ENCODE data around the gene TMEM108.

Gene TMEM108

GRCh38 chr3:133083395-133083794, 45.2 kb downstream of the TMEM108 start:
- Histone ChIP-seq H3K9ac (ENCODE audit: low read depth, low read length) (no peak overlapping the region), H3K27me3 (ENCODE audit: control insufficient read depth, insufficient read depth, low read length) (no peaks in the 10 kb centered on the region), H3K4me3 (ENCODE audit: low read depth, low read length) (no peak overlapping the region), H3K4me1 (ENCODE audit: control insufficient read depth, insufficient read depth, low read length) (no peaks in the 10 kb centered on the region), H3K27ac (ENCODE audit: low read depth, low read length) (no peak overlapping the region), H3K9me3 (ENCODE audit: control insufficient read depth, insufficient read depth, low read length) (no peaks in the 10 kb centered on the region), H3K36me3 (ENCODE audit: control insufficient read depth, insufficient read depth, low read length) (no peaks in the 10 kb centered on the region)

GRCh38 chr3:133089906-133090485, 51.8 kb downstream of the TMEM108 start:
- Histone ChIP-seq H3K9me3 (ENCODE audit: control insufficient read depth, insufficient read depth, low read length) (no peaks in the 10 kb centered on the region), H3K4me1 (ENCODE audit: control insufficient read depth, insufficient read depth, low read length) (peaks cover 13% of the 10 kb centered on the region), H3K27ac (ENCODE audit: low read depth, low read length) (peak overlapping the region; percentile 63), H3K36me3 (ENCODE audit: control insufficient read depth, insufficient read depth, low read length) (no peaks in the 10 kb centered on the region), H3K27me3 (ENCODE audit: control insufficient read depth, insufficient read depth, low read length) (no peaks in the 10 kb centered on the region), H3K4me3 (ENCODE audit: low read depth, low read length) (no peak overlapping the region), H3K9ac (ENCODE audit: low read depth, low read length) (no peak overlapping the region; the same call in 1 of the 2 replicates)

- Histone ChIP-seq H3K4me3 (ENCODE audit: low read depth, low read length) (no peak overlapping the region), H3K4me1 (ENCODE audit: control insufficient read depth, insufficient read depth, low read length) (peaks cover 13% of the 10 kb centered on the region), H3K9me3 (ENCODE audit: control insufficient read depth, insufficient read depth, low read length) (no peaks in the 10 kb centered on the region), H3K27ac (ENCODE audit: low read depth, low read length) (no peak overlapping the region), H3K27me3 (ENCODE audit: control insufficient read depth, insufficient read depth, low read length) (no peaks in the 10 kb centered on the region), H3K36me3 (ENCODE audit: control insufficient read depth, insufficient read depth, low read length) (no peaks in the 10 kb centered on the region), H3K9ac (ENCODE audit: low read depth, low read length) (no peak overlapping the region)
These were observed 54.5 kb downstream of the TMEM108 start for GRCh38 chr3:133092681-133093080.

GRCh38 chr3:133093366-133093765, 55.2 kb downstream of the TMEM108 start:
- Histone ChIP-seq H3K27ac (ENCODE audit: low read depth, low read length) (no peak overlapping the region), H3K27me3 (ENCODE audit: control insufficient read depth, insufficient read depth, low read length) (no peaks in the 10 kb centered on the region), H3K9me3 (ENCODE audit: control insufficient read depth, insufficient read depth, low read length) (no peaks in the 10 kb centered on the region), H3K4me3 (ENCODE audit: low read depth, low read length) (no peak overlapping the region), H3K9ac (ENCODE audit: low read depth, low read length) (no peak overlapping the region), H3K36me3 (ENCODE audit: control insufficient read depth, insufficient read depth, low read length) (no peaks in the 10 kb centered on the region), H3K4me1 (ENCODE audit: control insufficient read depth, insufficient read depth, low read length) (peaks cover 13% of the 10 kb centered on the region)

- no peak overlapping the region for H3K27ac ChIP-seq (ENCODE audit: low read depth, low read length)
- H3K9ac ChIP-seq (ENCODE audit: low read depth, low read length): no peak overlapping the region
- H3K27me3 ChIP-seq (ENCODE audit: control insufficient read depth, insufficient read depth, low read length): no peaks in the 10 kb centered on the region
- H3K9me3 ChIP-seq (ENCODE audit: control insufficient read depth, insufficient read depth, low read length): no peaks in the 10 kb centered on the region
- no peaks in the 10 kb centered on the region for H3K4me1 ChIP-seq (ENCODE audit: control insufficient read depth, insufficient read depth, low read length)
- H3K4me3 ChIP-seq (ENCODE audit: low read depth, low read length): no peak overlapping the region
- H3K36me3 ChIP-seq (ENCODE audit: control insufficient read depth, insufficient read depth, low read length): no peaks in the 10 kb centered on the region
These were observed 58.9 kb downstream of the TMEM108 start for GRCh38 chr3:133096900-133097613.

- no peak overlapping the region for H3K9ac ChIP-seq (ENCODE audit: low read depth, low read length)
- no peaks in the 10 kb centered on the region for H3K27me3 ChIP-seq (ENCODE audit: control insufficient read depth, insufficient read depth, low read length)
- 0 out of 2 replicates have a peak, but pooled peaks cover 3% of the 10 kb centered on the region for H3K4me1 ChIP-seq (ENCODE audit: control insufficient read depth, insufficient read depth, low read length)
- no peak overlapping the region for H3K4me3 ChIP-seq (ENCODE audit: low read depth, low read length)
- no peaks in the 10 kb centered on the region for H3K9me3 ChIP-seq (ENCODE audit: control insufficient read depth, insufficient read depth, low read length)
- H3K36me3 ChIP-seq (ENCODE audit: control insufficient read depth, insufficient read depth, low read length): no peaks in the 10 kb centered on the region
- no peak overlapping the region for H3K27ac ChIP-seq (ENCODE audit: low read depth, low read length)
These were observed 65.5 kb downstream of the TMEM108 start for GRCh38 chr3:133103706-133104105.

GRCh38 chr3:133106169-133106568, 68.0 kb downstream of the TMEM108 start:
- no peak overlapping the region for H3K9ac ChIP-seq (ENCODE audit: low read depth, low read length)
- no peak overlapping the region for H3K4me3 ChIP-seq (ENCODE audit: low read depth, low read length)
- H3K4me1 ChIP-seq (ENCODE audit: control insufficient read depth, insufficient read depth, low read length): peaks cover 9% of the 10 kb centered on the region; the same call in 1 of the 2 replicates
- H3K9me3 ChIP-seq (ENCODE audit: control insufficient read depth, insufficient read depth, low read length): no peaks in the 10 kb centered on the region
- H3K36me3 ChIP-seq (ENCODE audit: control insufficient read depth, insufficient read depth, low read length): no peaks in the 10 kb centered on the region
- no peak overlapping the region for H3K27ac ChIP-seq (ENCODE audit: low read depth, low read length)
- no peaks in the 10 kb centered on the region for H3K27me3 ChIP-seq (ENCODE audit: control insufficient read depth, insufficient read depth, low read length)

GRCh38 chr3:133112666-133113065, 74.5 kb downstream of the TMEM108 start:
- Histone ChIP-seq H3K4me1 (ENCODE audit: control insufficient read depth, insufficient read depth, low read length) (peaks cover 6% of the 10 kb centered on the region; the same call in 1 of the 2 replicates), H3K27me3 (ENCODE audit: control insufficient read depth, insufficient read depth, low read length) (no peaks in the 10 kb centered on the region), H3K36me3 (ENCODE audit: control insufficient read depth, insufficient read depth, low read length) (no peaks in the 10 kb centered on the region), H3K9ac (ENCODE audit: low read depth, low read length) (no peak overlapping the region), H3K9me3 (ENCODE audit: control insufficient read depth, insufficient read depth, low read length) (no peaks in the 10 kb centered on the region), H3K4me3 (ENCODE audit: low read depth, low read length) (no peak overlapping the region), H3K27ac (ENCODE audit: low read depth, low read length) (no peak overlapping the region)

GRCh38 chr3:133113526-133113925, 75.3 kb downstream of the TMEM108 start:
- no peak overlapping the region for H3K27ac ChIP-seq (ENCODE audit: low read depth, low read length)
- no peaks in the 10 kb centered on the region for H3K9me3 ChIP-seq (ENCODE audit: control insufficient read depth, insufficient read depth, low read length)

GRCh38 chr3:133113927-133114597, 75.9 kb downstream of the TMEM108 start:
- Histone ChIP-seq H3K4me3 (ENCODE audit: low read depth, low read length) (no peak overlapping the region), H3K36me3 (ENCODE audit: control insufficient read depth, insufficient read depth, low read length) (no peaks in the 10 kb centered on the region), H3K9me3 (ENCODE audit: control insufficient read depth, insufficient read depth, low read length) (no peaks in the 10 kb centered on the region), H3K27me3 (ENCODE audit: control insufficient read depth, insufficient read depth, low read length) (no peaks in the 10 kb centered on the region), H3K27ac (ENCODE audit: low read depth, low read length) (no peak overlapping the region), H3K4me1 (ENCODE audit: control insufficient read depth, insufficient read depth, low read length) (peaks cover 6% of the 10 kb centered on the region; the same call in 1 of the 2 replicates), H3K9ac (ENCODE audit: low read depth, low read length) (no peak overlapping the region)

More at GRCh38 chr3:133113526-133113925, 75.3 kb downstream of the TMEM108 start:
- peaks cover 6% of the 10 kb centered on the region; the same call in 1 of the 2 replicates for H3K4me1 ChIP-seq (ENCODE audit: control insufficient read depth, insufficient read depth, low read length)
- H3K36me3 ChIP-seq (ENCODE audit: control insufficient read depth, insufficient read depth, low read length): no peaks in the 10 kb centered on the region
- no peak overlapping the region for H3K4me3 ChIP-seq (ENCODE audit: low read depth, low read length)
- no peaks in the 10 kb centered on the region for H3K27me3 ChIP-seq (ENCODE audit: control insufficient read depth, insufficient read depth, low read length)
- H3K9ac ChIP-seq (ENCODE audit: low read depth, low read length): no peak overlapping the region

- H3K27ac ChIP-seq (ENCODE audit: low read depth, low read length): no peak overlapping the region
- H3K9ac ChIP-seq (ENCODE audit: low read depth, low read length): no peak overlapping the region
- H3K4me1 ChIP-seq (ENCODE audit: control insufficient read depth, insufficient read depth, low read length): peaks cover 2% of the 10 kb centered on the region; the same call in 1 of the 2 replicates
- H3K27me3 ChIP-seq (ENCODE audit: control insufficient read depth, insufficient read depth, low read length): no peaks in the 10 kb centered on the region
- no peaks in the 10 kb centered on the region for H3K36me3 ChIP-seq (ENCODE audit: control insufficient read depth, insufficient read depth, low read length)
- H3K4me3 ChIP-seq (ENCODE audit: low read depth, low read length): no peak overlapping the region
- H3K9me3 ChIP-seq (ENCODE audit: control insufficient read depth, insufficient read depth, low read length): no peaks in the 10 kb centered on the region
These were observed 77.0 kb downstream of the TMEM108 start for GRCh38 chr3:133115176-133115575.
